Choroid plexus epithelial cell (primary cell): Measurements from ENCODE around the gene SMCP.

ENCODE experiments used
- DNase-seq: peaks from one replicate; pipeline ENCODE4 v3.0.0-alpha.2; 2010; ENCODE audit warnings: low read depth
- H3K4me3 ChIP-seq: 2 replicates; pipeline ENCODE4 v1.5.1; 2011; ENCODE audit warnings: low read depth, mild to moderate bottlenecking, control low read depth, low read length, moderate library complexity
- TF ChIP-seq, protein P1 (sequence below): conservative IDR thresholded peaks from 2 replicates; pipeline ENCODE4 v1.5.1; 2011; ENCODE audit warnings: low read depth, mild to moderate bottlenecking, control low read depth, inconsistent platforms, low read length, moderate library complexity

The SMCP gene

DNA sequence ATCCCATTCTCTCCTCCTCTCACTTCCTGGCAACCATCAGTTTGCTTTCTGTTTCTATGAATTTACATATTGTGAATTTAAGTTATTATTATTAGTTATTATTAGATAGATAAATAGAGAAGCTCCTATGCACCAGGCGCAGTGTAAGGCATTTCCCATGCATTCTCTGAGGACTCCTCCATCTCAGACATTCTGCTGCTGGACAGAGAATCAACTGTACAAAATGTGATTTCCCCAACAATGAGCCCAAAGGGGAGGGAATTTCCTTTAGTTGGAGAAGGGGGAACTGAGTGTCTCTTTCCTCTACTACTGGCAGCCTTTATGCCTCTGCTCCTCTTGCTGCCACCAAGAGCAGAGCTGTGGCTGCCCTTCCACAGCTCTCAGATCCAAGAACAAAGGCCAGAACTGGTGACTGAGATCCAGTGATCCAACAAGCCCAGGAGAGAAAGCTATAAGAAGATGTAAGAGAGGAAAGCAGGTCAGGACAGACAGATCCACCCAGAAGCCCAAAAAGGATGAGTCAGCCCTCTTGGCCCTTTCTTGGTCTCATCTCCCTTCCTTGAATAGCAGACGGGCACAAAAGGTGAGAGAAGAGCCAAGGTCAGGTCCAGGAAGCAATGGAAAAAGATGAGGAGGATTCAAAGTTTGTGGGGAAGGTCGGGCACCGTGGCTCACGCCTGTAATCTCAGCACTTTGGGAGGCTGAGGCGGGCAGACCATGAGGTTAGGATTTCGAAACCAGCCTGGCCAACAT lies 26.7 kb downstream of the SMCP start:
- TF ChIP-seq, protein P1, sequence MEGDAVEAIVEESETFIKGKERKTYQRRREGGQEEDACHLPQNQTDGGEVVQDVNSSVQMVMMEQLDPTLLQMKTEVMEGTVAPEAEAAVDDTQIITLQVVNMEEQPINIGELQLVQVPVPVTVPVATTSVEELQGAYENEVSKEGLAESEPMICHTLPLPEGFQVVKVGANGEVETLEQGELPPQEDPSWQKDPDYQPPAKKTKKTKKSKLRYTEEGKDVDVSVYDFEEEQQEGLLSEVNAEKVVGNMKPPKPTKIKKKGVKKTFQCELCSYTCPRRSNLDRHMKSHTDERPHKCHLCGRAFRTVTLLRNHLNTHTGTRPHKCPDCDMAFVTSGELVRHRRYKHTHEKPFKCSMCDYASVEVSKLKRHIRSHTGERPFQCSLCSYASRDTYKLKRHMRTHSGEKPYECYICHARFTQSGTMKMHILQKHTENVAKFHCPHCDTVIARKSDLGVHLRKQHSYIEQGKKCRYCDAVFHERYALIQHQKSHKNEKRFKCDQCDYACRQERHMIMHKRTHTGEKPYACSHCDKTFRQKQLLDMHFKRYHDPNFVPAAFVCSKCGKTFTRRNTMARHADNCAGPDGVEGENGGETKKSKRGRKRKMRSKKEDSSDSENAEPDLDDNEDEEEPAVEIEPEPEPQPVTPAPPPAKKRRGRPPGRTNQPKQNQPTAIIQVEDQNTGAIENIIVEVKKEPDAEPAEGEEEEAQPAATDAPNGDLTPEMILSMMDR: no peak
- DNase-seq: no peak
- H3K4me3 ChIP-seq: no peak overlapping the region

DNA sequence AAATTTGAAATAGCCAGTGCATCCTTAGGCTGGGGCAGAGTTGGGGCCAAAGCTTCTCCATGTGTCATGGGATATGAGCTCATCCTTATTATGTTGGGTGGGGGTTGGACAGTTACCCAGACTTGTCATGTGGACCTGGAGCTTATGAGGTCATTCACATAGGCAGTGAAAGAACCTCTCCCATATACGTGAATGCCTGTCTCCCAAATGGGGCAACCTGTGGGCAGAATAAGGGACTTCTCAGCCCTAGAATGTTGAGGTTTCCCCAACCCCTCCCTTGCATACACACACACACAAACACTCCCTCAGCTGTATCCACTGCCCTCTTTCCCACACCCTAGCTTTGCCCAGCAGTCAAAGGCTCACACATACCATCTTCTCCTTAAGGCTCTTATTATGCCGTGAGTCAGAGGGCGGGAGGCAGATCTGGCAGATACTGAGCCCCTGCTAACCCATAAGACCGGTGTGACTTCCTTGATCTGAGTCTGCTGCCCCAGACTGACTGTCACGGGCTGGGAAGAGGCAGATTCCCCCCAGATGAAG lies 28.0 kb downstream of the SMCP start:
- DNase-seq: no peak
- TF ChIP-seq, protein P1: no peak
- no peak overlapping the region for H3K4me3 ChIP-seq

DNA sequence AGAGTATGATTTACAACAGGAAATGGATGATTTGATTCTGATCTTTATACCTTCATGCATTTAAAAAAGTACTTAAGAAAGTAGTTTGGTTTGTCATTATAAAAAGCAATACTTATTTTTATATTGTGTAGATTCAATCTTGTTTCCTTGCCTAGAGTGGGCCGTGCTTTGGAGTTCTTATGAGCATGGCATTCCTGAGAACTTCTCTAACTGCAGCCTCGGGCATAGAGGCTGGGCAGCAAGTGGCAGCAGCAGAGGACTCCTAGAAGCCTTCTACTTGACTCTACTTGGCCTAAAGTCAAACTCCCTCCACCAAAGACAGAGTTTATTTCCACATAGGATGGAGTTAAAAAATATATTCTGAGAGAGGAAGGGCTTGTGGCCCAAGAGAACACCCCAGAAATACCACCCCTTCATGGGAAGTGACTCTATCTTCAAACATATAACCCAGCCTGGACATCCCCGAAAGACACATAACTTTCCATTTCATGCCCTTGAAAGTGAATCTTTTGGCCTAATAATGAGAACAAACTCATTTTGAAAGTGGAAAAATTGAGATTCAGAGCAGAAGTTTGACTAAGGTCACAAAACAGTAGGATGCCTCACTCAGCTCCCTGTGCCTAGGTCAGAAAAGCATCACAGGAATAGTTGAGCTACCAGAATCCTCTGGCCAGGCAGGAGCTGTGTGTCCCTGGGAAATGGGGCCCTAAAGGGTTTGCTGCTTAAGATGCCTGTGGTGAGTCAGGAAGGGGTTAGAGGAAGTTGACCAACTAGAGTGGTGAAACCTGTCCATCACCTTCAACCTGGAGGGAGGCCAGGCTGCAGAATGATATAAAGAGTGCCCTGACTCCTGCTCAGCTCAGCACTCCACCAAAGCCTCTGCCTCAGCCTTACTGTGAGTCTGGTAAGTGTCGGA lies 29.8 kb downstream of the SMCP start, which contains the start of gene IVL:
TSS of gene IVL (plus strand) at position 861 of the 916 bp plus-strand sequence. CDS start 1,252 bp downstream, outside the sequence.
- TF ChIP-seq, protein P1: no peak
- no peak for DNase-seq
- H3K4me3 ChIP-seq: no peak within 1 kb of the TSS

DNA sequence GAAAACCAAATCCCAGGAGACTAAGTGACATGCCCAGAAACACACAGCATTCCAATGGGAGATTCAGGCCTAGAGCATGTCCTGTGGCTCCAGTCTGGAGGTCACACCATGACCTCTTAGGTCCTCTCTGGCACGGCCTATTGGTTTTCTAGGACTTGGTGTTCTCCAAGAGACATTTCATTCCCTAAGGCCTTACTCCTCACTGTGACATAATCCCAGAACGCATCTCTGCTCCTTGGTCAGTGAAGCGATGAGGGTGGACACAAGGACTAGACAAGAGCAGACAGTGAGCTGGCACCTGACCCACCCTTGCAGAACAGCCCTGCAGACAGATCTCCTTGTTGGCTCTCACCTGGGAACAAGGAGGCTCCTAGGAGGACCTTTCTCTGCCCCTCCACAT lies 31.1 kb downstream of the SMCP start:
- H3K4me3 ChIP-seq: no peak overlapping the region
- TF ChIP-seq, protein P1: no peak
- no peak for DNase-seq

DNA sequence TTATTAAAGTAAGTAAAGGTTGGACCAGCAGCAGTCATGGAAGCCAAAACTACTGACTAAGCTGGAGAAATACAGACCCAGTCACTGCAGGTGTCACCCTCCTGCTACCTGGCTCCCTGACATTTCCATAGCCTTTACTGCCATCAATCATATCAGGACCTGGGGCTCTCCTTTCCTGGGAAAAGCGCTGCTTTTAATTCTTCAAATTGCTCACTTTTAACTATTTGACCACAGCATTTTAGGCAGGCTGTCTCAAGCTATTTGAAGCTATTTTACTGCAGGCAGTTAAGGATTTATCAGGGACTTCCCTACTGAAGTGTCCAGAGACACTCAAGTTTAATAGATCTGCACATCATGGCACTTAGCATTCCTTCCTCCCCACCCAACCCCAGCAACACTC lies 34.3 kb downstream of the SMCP start:
- TF ChIP-seq, protein P1: no peak
- no peak for DNase-seq
- H3K4me3 ChIP-seq: no peak overlapping the region

DNA sequence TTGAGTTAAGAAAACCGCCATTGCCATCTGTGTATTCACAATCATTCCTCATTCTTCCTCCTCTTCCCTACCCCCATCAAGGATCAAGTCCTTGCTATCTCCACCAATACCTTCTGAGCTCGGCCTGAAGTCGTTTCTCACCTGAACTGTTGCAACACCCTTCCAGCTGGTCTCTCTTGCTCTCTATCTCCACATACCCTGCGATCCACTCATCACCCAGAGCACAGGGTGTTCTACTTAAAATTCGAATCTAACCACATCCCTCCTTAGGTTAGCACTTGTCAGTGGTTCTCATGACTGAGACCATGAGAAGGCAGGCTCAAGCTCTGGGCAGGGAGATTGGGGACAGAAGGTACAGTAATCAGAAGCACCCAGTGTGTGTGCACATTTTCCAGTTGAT lies 34.8 kb downstream of the SMCP start:
- TF ChIP-seq, protein P1: no peak
- no peak for DNase-seq
- H3K4me3 ChIP-seq: no peak overlapping the region
